ENCODE measurements around the gene TMSB10.

DNA sequence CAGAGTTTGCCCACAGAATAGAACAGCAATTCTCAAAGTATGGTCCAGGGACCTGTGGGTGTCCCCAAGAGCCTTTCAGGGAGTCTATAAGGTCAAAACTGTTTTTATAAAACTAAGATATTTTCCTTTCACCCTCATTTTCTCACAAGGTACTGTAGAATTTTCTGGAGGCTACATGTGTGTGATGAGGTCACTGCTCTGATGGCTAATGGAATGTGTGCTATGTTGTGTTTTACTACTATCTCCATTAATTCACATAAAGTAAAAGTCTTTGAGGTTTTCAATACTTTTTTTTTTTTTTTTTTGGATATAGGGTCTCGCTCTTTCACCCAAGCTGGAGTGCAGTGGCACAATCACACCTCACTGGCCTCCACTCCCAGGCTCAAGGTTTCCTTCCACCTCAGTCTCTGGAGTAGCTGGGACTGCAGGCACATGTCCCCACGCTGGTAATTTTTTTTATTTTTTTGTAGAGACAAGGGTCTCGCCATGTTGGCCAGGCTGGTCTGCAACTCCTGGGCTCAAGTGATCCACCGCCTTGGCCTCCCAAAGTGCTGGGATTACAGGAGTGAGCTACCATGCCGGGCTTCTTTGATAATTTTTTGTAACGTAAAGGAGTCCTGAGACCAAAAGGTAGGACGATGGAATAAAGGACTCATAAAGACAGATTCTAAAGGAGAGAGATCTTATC is 26.4 kb upstream of the TMSB10 start:
- TF ChIP-seq, protein P1, sequence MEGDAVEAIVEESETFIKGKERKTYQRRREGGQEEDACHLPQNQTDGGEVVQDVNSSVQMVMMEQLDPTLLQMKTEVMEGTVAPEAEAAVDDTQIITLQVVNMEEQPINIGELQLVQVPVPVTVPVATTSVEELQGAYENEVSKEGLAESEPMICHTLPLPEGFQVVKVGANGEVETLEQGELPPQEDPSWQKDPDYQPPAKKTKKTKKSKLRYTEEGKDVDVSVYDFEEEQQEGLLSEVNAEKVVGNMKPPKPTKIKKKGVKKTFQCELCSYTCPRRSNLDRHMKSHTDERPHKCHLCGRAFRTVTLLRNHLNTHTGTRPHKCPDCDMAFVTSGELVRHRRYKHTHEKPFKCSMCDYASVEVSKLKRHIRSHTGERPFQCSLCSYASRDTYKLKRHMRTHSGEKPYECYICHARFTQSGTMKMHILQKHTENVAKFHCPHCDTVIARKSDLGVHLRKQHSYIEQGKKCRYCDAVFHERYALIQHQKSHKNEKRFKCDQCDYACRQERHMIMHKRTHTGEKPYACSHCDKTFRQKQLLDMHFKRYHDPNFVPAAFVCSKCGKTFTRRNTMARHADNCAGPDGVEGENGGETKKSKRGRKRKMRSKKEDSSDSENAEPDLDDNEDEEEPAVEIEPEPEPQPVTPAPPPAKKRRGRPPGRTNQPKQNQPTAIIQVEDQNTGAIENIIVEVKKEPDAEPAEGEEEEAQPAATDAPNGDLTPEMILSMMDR (IDR thresholded peaks at IDR 0.05 in 8 of 11, conservative IDR thresholded peaks at IDR 0.05 in 3 of 11) = no peak
- no peak for TF ChIP-seq POLR2A (IDR thresholded peaks at IDR 0.05)
